ENCODE data around the gene ZNF521.

The ZNF521 gene

DNA sequence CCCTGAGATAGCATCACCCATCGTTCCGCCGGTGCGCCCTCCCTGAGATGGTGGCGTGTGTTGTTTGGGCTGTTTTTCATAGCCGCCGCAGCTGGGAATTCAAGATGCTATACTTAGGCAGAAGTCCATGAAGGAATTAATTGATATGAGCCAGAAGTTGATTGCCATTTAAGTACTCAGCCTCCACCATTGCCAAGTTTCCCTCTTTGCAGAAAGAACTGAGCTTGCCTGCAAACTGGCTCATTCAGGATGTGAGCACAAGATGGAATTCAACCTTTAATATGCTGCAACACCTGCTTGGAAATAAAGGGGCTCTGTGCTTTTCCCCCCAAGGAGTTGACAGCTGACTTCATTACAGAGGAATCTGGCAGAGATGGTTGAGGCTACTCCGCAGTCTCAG is 295.5 kb downstream of the ZNF521 start:
- TF ChIP-seq CTCF (IDR thresholded peaks at IDR 0.05; ENCODE audit: extremely low read depth, insufficient read depth, missing control alignments) = no peak
- no peak for DNase-seq (ENCODE audit: low spot score)
- in situ Hi-C loops (cut with MboI; ENCODE audit: low pct_unique_long_range_greater_than_20kb, low sequenced_read_pairs, unreplicated experiment) = no loop called here

GRCh38 chr18:25055076-25055475 is 296.9 kb downstream of the ZNF521 start:
- no peak for TF ChIP-seq CTCF (IDR thresholded peaks at IDR 0.05; ENCODE audit: extremely low read depth, insufficient read depth, missing control alignments)
- in situ Hi-C loops (cut with MboI; ENCODE audit: low pct_unique_long_range_greater_than_20kb, low sequenced_read_pairs, unreplicated experiment) = no loop called here
- DNase-seq (ENCODE audit: low spot score) = no peak

- no peak for TF ChIP-seq CTCF (IDR thresholded peaks at IDR 0.05; ENCODE audit: extremely low read depth, insufficient read depth, missing control alignments)
- DNase-seq (ENCODE audit: low spot score) = no peak
- in situ Hi-C loops (cut with MboI; ENCODE audit: low pct_unique_long_range_greater_than_20kb, low sequenced_read_pairs, unreplicated experiment) = no loop called here
Observed at GRCh38 chr18:25053466-25053865, 298.5 kb downstream of the ZNF521 start.

- in situ Hi-C loops (cut with MboI; ENCODE audit: low pct_unique_long_range_greater_than_20kb, low sequenced_read_pairs, unreplicated experiment) = no loop called here
- no peak for TF ChIP-seq CTCF (IDR thresholded peaks at IDR 0.05; ENCODE audit: extremely low read depth, insufficient read depth, missing control alignments)
- DNase-seq (ENCODE audit: low spot score) = no peak
Observed at GRCh38 chr18:25052511-25052921, 299.4 kb downstream of the ZNF521 start.

GRCh38 chr18:25050605-25051004 is 301.4 kb downstream of the ZNF521 start:
- in situ Hi-C loops (cut with MboI; ENCODE audit: low pct_unique_long_range_greater_than_20kb, low sequenced_read_pairs, unreplicated experiment) = no loop called here
- no peak for TF ChIP-seq CTCF (IDR thresholded peaks at IDR 0.05; ENCODE audit: extremely low read depth, insufficient read depth, missing control alignments)
- DNase-seq (ENCODE audit: low spot score) = no peak

DNA sequence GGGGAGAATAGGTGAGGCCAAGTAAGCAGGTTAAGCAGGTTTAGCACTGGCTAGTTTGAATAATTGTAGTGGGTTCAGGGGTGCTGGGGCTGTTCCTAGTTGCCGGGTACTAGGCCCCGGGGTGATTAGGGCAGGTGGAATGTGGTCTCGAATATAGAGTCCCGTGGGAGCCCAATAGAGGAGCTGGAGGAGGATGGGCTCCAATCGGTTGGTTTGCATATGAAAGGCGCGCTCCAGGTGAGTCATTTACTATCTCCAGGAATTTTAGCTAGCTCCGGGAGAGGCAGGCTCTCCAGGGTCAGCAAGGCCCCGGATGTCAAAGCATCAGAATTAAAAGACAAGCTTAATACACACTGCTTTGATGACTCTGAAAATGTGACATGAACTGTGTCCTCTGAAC is 304.0 kb downstream of the ZNF521 start:
- no peak for DNase-seq (ENCODE audit: low spot score)
- TF ChIP-seq CTCF (IDR thresholded peaks at IDR 0.05; ENCODE audit: extremely low read depth, insufficient read depth, missing control alignments) = no peak
- in situ Hi-C loops (cut with MboI; ENCODE audit: low pct_unique_long_range_greater_than_20kb, low sequenced_read_pairs, unreplicated experiment) = no loop called here

GRCh38 chr18:25047421-25047820 is 304.5 kb downstream of the ZNF521 start:
- no peak for TF ChIP-seq CTCF (IDR thresholded peaks at IDR 0.05; ENCODE audit: extremely low read depth, insufficient read depth, missing control alignments)
- no peak for DNase-seq (ENCODE audit: low spot score)
- in situ Hi-C loops (cut with MboI; ENCODE audit: low pct_unique_long_range_greater_than_20kb, low sequenced_read_pairs, unreplicated experiment) = no loop called here
